H9 (cell line): ENCODE data around the gene CDYL2. TPM values are rescaled to one million over a fixed set of nuclear protein-coding genes. Genes with fewer than 3 reads are reported as not detected.

ENCODE experiments used
- DNase-seq: peaks from one replicate; pipeline ENCODE4 v3.0.0-alpha.2; 2017
- H2AFZ ChIP-seq: one replicate; pipeline ENCODE4 v1.6.1; 2013; ENCODE audit warnings: mild to moderate bottlenecking, low read length, control low read depth, moderate library complexity
- H2AK5ac ChIP-seq: 2 replicates; pipeline ENCODE4 v1.6.1; 2013; ENCODE audit warnings: low read length, control low read depth, mixed read lengths; ENCODE audit not compliant: insufficient read length
- H2BK120ac ChIP-seq: one replicate; pipeline ENCODE4 v1.6.1; 2013; ENCODE audit warnings: low read depth, mild to moderate bottlenecking, low read length, control low read depth, inconsistent platforms; ENCODE audit not compliant: poor library complexity, severe bottlenecking
- H2BK12ac ChIP-seq: 2 replicates; pipeline ENCODE4 v1.6.1; 2013; ENCODE audit warnings: low read length, control low read depth, mixed read lengths, low read depth; ENCODE audit not compliant: insufficient read length
- H2BK15ac ChIP-seq: 2 replicates; pipeline ENCODE4 v1.6.1; 2013; ENCODE audit warnings: low read depth, low read length, control low read depth
- H2BK20ac ChIP-seq: one replicate; pipeline ENCODE4 v1.6.1; 2013; ENCODE audit warnings: low read depth, mild to moderate bottlenecking, low read length, control low read depth, inconsistent platforms; ENCODE audit not compliant: poor library complexity, severe bottlenecking
- H2BK5ac ChIP-seq: 2 replicates; pipeline ENCODE4 v1.6.1; 2013; ENCODE audit warnings: low read length, control low read depth, mixed read lengths; ENCODE audit not compliant: insufficient read length
- H3K14ac ChIP-seq: 2 replicates; pipeline ENCODE4 v1.6.1; 2013; ENCODE audit warnings: low read length, control low read depth; ENCODE audit not compliant: insufficient read depth
- H3K18ac ChIP-seq: 2 replicates; pipeline ENCODE4 v1.6.1; 2013; ENCODE audit warnings: low read depth, mild to moderate bottlenecking, mixed read lengths, low read length, control low read depth; ENCODE audit not compliant: insufficient read length
- H3K23ac ChIP-seq: 2 replicates; pipeline ENCODE4 v1.6.1; 2013; ENCODE audit warnings: low read length, control low read depth, mixed read lengths, low read depth; ENCODE audit not compliant: insufficient read length
- H3K23me2 ChIP-seq: 2 replicates; pipeline ENCODE4 v1.6.1; 2013; ENCODE audit warnings: low read depth, mild to moderate bottlenecking, mixed read lengths, low read length, control low read depth; ENCODE audit not compliant: insufficient read length, poor library complexity, severe bottlenecking
- H3K27ac ChIP-seq: 2 replicates; pipeline ENCODE4 v1.5.1; 2013; ENCODE audit warnings: low read length, control low read depth, mixed read lengths, low read depth; ENCODE audit not compliant: insufficient read length
- H3K27me3 ChIP-seq: 2 replicates; pipeline ENCODE4 v1.6.1; 2013; ENCODE audit warnings: low read length, control low read depth, inconsistent platforms; ENCODE audit not compliant: insufficient read depth
- H3K4ac ChIP-seq: 2 replicates; pipeline ENCODE4 v1.6.1; 2013; ENCODE audit warnings: low read depth, mild to moderate bottlenecking, control low read depth, inconsistent platforms, low read length, moderate library complexity
- H3K4me1 ChIP-seq: 2 replicates; pipeline ENCODE4 v1.6.1; 2013; ENCODE audit warnings: low read length, control low read depth, inconsistent platforms; ENCODE audit not compliant: insufficient read depth
- H3K4me2 ChIP-seq: 2 replicates; pipeline ENCODE4 v1.6.1; 2013; ENCODE audit warnings: low read length, control low read depth, mixed read lengths; ENCODE audit not compliant: insufficient read length, insufficient read depth
- H3K56ac ChIP-seq: 2 replicates; pipeline ENCODE4 v1.6.1; 2013; ENCODE audit warnings: low read depth, mild to moderate bottlenecking, mixed read lengths, low read length, control low read depth; ENCODE audit not compliant: insufficient read length
- H3K79me1 ChIP-seq: 2 replicates; pipeline ENCODE4 v1.6.1; 2013; ENCODE audit warnings: low read depth, mild to moderate bottlenecking, moderate library complexity, low read length, control low read depth, inconsistent platforms; ENCODE audit not compliant: insufficient read depth, poor library complexity, severe bottlenecking
- H3K79me2 ChIP-seq: 2 replicates; pipeline ENCODE4 v1.6.1; 2013; ENCODE audit warnings: low read length, control low read depth, inconsistent platforms; ENCODE audit not compliant: insufficient read depth
- H3K9ac ChIP-seq: 2 replicates; pipeline ENCODE4 v1.6.1; 2013; ENCODE audit warnings: low read length, control low read depth, mixed read lengths; ENCODE audit not compliant: insufficient read length; ENCODE audit errors: extremely low read depth
- H3K9me3 ChIP-seq: one replicate; pipeline ENCODE4 v1.6.1; 2013; ENCODE audit warnings: low read depth, low read length, inconsistent platforms; ENCODE audit not compliant: control insufficient read depth
- H3T11ph ChIP-seq: one replicate; pipeline ENCODE4 v1.6.1; 2013; ENCODE audit warnings: mild to moderate bottlenecking, low read length, control low read depth, inconsistent platforms
- H4K20me1 ChIP-seq: one replicate; pipeline ENCODE4 v1.6.1; 2013; ENCODE audit not compliant: control insufficient read depth, insufficient read length, insufficient read depth
- H4K5ac ChIP-seq: 2 replicates; pipeline ENCODE4 v1.6.1; 2013; ENCODE audit warnings: low read depth, mild to moderate bottlenecking, mixed read lengths, low read length, control low read depth; ENCODE audit not compliant: insufficient read length
- H4K8ac ChIP-seq: replicated peaks from 2 replicates; pipeline ENCODE4 v1.6.1; 2013; ENCODE audit warnings: low read length, control low read depth, mixed read lengths, low read depth; ENCODE audit not compliant: insufficient read length
- H4K91ac ChIP-seq: 2 replicates; pipeline ENCODE4 v1.6.1; 2013; ENCODE audit warnings: low read depth, mild to moderate bottlenecking, moderate library complexity, mixed read lengths, low read length, control low read depth; ENCODE audit not compliant: insufficient read length
- H3K27ac Mint-ChIP-seq, 3 experiments: 2 replicates in 2 of 3; 3 replicates in 1 of 3; pipeline ENCODE4 v1.8.0; 2020 to 2021; ENCODE audit warnings: mixed read lengths in 3 of 3, mild to moderate bottlenecking in 1 of 3, moderate library complexity in 1 of 3
- H3K27me3 Mint-ChIP-seq: 2 replicates; pipeline ENCODE4 v1.8.0; 2021; ENCODE audit warnings: low read depth, mild to moderate bottlenecking, moderate library complexity, mixed read lengths
- H3K36me3 Mint-ChIP-seq, 3 experiments: 2 replicates in 2 of 3; 3 replicates in 1 of 3; pipeline ENCODE4 v1.8.0; 2020 to 2021; ENCODE audit warnings: low read depth in 3 of 3, mixed read lengths in 3 of 3; ENCODE audit not compliant: insufficient read depth in 1 of 3
- H3K4me1 Mint-ChIP-seq, 2 experiments: 2 replicates each; pipeline ENCODE4 v1.8.0; 2020; ENCODE audit warnings: mixed read lengths in 2 of 2
- H3K4me3 Mint-ChIP-seq, 2 experiments: 2 replicates in 1 of 2; 3 replicates in 1 of 2; pipeline ENCODE4 v1.8.0; 2020 to 2021; ENCODE audit warnings: mild to moderate bottlenecking in 2 of 2, mixed read lengths in 2 of 2, moderate library complexity in 1 of 2
- H3K9me3 Mint-ChIP-seq, 2 experiments: 2 replicates in 1 of 2; 3 replicates in 1 of 2; pipeline ENCODE4 v1.8.0; 2020; ENCODE audit warnings: mild to moderate bottlenecking in 2 of 2, mixed read lengths in 2 of 2, moderate library complexity in 1 of 2
- CTCF ChIP-seq: fragments of 200-600 bp; sonication (generic); conservative IDR thresholded peaks from 3 replicates; pipeline ENCODE4 v1.8.0; 2021; ENCODE audit warnings: antibody characterized with exemption, mild to moderate bottlenecking
- total RNA-seq: library from RNA; stranded (reverse); gene quantifications from 2 replicates; pipeline ENCODE4 v1.2.1, GENCODE V29; 2021

Gene CDYL2
- total RNA-seq, 1 experiment from 2014 or later = 4.2 TPM

- Histone ChIP-seq H3K4ac (no peak overlapping the region), H3K56ac (no peak overlapping the region), H3K4me2 (no peak overlapping the region), H3K27me3 (no peaks in the 10 kb centered on the region), H3K4me1 (no peaks in the 10 kb centered on the region), H4K8ac (no peak overlapping the region), H3T11ph (no peak overlapping the region), H2BK20ac (no peak overlapping the region), H4K20me1 (no peaks in the 10 kb centered on the region), H3K23me2 (no peaks in the 10 kb centered on the region), H2AK5ac (no peak overlapping the region), H3K14ac (no peak overlapping the region), H3K23ac (no peak overlapping the region), H3K27ac (no peak overlapping the region), H4K5ac (no peak overlapping the region), H4K91ac (no peak overlapping the region), H3K79me1 (no peaks in the 10 kb centered on the region), H2AFZ (no peak overlapping the region), H3K9me3 (no peaks in the 10 kb centered on the region), H3K18ac (no peak overlapping the region), H3K79me2 (no peaks in the 10 kb centered on the region), H2BK120ac (no peak overlapping the region), H2BK12ac (no peak overlapping the region), H2BK15ac (no peak overlapping the region), H3K9ac (no peak overlapping the region), H2BK5ac (no peak overlapping the region)
- H3K4me3 Mint-ChIP-seq = no peak overlapping the region
- H3K27ac Mint-ChIP-seq = no peak overlapping the region
- no peak for DNase-seq
- H3K9me3 Mint-ChIP-seq = no peaks in the 10 kb centered on the region; a peak in 1 of 5 replicates
- H3K27me3 Mint-ChIP-seq = peaks cover 37% of the 10 kb centered on the region
- H3K36me3 Mint-ChIP-seq = no peaks in the 10 kb centered on the region
- H3K4me1 Mint-ChIP-seq = no peaks in the 10 kb centered on the region
- TF ChIP-seq CTCF = no peak
These were observed 8.2 kb upstream of the CDYL2 start for GRCh38 chr16:80812593-80812992.
